Measurements from ENCODE around the gene NPAS3. TPM values are rescaled to one million over a fixed set of nuclear protein-coding genes. Genes with fewer than 3 reads are reported as not detected.

NPAS3 gene
- total RNA-seq, 1 donor = 0.86 TPM

DNA sequence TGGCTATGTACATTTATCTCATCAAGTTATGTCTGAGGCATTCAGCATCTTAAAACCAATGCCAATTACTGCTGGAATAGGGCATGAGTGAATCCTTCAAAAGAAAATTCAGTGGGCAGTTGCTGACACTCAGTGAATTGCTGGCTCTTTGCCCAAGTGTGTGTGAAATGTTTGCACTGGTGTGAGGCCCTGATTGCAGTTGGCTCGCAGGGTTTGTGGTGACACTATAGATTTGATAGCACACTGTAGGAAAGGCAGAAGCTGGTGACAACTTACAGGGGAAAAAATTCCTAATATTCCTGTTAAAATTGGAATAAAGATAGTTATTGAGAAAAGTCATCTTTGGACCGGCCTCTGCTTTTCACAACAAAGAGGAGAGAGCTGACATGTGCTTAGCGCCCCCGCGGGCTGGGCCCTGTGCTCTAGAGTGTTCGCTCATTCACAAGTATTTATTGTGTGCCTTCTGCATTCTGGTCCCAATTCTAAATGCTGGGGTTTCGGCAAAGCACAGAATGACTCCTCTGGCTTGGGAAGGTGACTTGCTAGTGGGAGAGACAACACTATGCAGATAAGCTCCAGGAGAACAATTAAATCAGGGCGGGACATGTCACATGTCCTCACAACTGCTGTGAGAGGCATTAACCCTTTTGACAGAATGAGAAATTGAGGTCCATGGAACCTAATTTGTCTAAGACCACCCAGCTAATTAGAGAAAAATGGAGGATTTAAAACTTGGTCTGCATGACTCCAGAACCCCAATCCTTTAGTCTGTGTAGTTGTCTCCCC lies 418.7 kb downstream of the NPAS3 start:
- TF ChIP-seq, protein P1, sequence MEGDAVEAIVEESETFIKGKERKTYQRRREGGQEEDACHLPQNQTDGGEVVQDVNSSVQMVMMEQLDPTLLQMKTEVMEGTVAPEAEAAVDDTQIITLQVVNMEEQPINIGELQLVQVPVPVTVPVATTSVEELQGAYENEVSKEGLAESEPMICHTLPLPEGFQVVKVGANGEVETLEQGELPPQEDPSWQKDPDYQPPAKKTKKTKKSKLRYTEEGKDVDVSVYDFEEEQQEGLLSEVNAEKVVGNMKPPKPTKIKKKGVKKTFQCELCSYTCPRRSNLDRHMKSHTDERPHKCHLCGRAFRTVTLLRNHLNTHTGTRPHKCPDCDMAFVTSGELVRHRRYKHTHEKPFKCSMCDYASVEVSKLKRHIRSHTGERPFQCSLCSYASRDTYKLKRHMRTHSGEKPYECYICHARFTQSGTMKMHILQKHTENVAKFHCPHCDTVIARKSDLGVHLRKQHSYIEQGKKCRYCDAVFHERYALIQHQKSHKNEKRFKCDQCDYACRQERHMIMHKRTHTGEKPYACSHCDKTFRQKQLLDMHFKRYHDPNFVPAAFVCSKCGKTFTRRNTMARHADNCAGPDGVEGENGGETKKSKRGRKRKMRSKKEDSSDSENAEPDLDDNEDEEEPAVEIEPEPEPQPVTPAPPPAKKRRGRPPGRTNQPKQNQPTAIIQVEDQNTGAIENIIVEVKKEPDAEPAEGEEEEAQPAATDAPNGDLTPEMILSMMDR (IDR thresholded peaks at IDR 0.05; ENCODE audit: insufficient read depth, low read depth, low read length) = no peak
- no peak for DNase-seq (ENCODE audit: low read depth)
- no peak overlapping the region for H3K4me3 ChIP-seq (ENCODE audit: low read depth, low read length)

DNA sequence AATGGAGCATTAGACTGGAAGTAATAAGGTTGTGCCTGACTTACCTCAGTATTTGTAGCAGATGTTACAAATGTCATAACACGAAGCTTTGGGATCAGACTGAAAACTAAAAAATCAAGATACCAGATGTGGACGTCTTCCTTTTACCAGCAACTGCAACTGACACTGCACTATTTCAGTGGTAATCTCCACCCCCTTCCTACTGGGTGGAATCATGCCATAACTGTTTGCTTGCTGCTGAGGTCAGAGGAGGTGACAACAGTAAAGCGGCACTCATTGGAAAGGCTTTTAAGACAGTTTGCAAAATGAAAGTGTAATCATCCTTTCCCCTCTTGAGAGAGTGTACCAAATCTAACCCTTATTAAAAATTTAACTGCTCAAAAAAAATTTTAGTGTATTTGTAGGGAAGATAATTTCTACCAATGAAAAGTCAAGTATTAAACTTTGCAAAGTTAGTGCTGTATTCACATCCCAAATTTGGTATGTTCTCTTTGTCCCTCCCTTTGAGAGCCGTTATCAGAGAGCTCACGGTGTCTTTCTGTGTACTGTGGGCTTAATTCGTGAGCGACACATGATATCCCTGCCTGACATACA lies 420.7 kb downstream of the NPAS3 start:
- no peak overlapping the region for H3K4me3 ChIP-seq (ENCODE audit: low read depth, low read length)
- DNase-seq (ENCODE audit: low read depth) = peak; percentile 5
- TF ChIP-seq, protein P1 (IDR thresholded peaks at IDR 0.05; ENCODE audit: insufficient read depth, low read depth, low read length) = no peak

DNA sequence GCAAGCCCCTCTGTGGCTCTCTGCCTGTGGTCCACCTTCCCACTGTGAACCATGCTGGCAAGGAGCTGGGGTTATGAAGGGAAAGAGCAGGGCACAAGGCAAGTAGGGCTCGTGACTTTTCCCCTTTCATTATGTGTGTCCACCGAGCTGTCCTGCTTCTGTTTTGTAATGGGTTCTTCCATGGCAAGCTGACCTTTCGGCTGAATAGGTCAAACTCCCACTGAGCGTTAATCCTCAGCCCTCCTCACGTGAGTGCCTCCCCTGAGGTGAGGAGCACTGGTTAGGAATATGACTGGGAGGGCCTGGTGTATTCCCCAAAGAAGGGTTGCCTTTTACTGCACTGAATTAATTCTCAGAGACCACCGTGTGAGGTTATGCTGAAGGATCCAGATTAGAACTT lies 424.3 kb downstream of the NPAS3 start:
- no peak overlapping the region for H3K4me3 ChIP-seq (ENCODE audit: low read depth, low read length)
- TF ChIP-seq, protein P1 (IDR thresholded peaks at IDR 0.05; ENCODE audit: insufficient read depth, low read depth, low read length) = no peak
- no peak for DNase-seq (ENCODE audit: low read depth)

DNA sequence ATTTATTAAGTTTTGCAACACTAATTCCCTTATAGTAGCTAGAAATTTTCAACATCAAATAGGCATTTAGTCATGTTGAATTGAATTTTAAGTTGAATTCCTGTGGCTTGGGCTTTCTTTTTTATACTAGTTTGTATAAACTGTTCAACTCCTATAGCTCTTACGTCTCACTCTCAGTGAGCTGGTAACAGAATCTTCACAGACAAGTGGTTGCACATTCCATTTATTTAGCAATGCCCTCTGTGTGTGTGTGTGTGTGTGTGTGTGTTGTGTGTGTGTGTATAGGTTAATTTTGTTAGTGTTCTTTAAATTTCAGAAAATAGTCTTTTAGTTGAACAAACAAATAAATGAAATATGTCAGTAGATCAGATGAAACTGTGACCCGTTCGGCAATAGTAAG lies 425.0 kb downstream of the NPAS3 start:
- TF ChIP-seq, protein P1 (IDR thresholded peaks at IDR 0.05; ENCODE audit: insufficient read depth, low read depth, low read length) = no peak
- no peak overlapping the region for H3K4me3 ChIP-seq (ENCODE audit: low read depth, low read length)
- peak; percentile 13 for DNase-seq (ENCODE audit: low read depth)

DNA sequence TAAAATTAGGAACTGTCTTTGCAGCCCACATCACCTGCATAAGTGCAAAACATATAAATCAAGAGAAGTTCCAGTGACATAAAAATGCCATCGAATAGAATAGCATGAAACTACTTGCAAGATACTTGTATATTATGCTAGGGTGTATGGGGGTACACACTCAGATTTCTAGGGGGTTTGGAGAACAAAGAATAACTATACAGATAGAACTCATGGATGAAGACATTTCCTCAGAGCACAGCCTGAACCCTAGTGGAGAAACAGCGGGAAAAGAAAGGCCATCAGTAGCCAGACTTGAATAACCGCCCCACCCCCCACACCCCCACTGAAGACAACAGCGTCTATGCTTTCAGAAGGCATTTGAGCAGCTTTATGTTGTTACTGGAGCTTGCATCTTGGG lies 425.8 kb downstream of the NPAS3 start:
- no peak for DNase-seq (ENCODE audit: low read depth)
- H3K4me3 ChIP-seq (ENCODE audit: low read depth, low read length) = no peak overlapping the region
- TF ChIP-seq, protein P1 (IDR thresholded peaks at IDR 0.05; ENCODE audit: insufficient read depth, low read depth, low read length) = no peak

DNA sequence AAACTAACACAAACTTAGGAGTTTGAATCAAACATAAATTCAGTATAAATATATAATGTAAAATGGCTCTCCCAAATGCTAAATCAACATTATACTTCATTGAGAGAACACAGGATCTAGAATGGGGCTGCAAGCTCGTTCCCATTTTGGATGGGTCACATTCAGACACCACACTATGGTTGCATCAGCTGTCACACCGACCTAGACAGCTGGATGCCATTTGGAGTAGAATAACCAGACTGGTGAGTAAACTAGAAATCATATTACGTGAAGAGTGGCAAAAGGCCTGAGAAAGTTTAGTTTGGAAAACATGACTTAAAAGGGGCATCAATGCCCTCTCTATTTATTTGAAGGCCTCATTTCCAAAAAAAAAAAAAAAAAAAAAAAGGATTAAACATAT lies 430.4 kb downstream of the NPAS3 start:
- no peak for DNase-seq (ENCODE audit: low read depth)
- no peak overlapping the region for H3K4me3 ChIP-seq (ENCODE audit: low read depth, low read length)
- TF ChIP-seq, protein P1 (IDR thresholded peaks at IDR 0.05; ENCODE audit: insufficient read depth, low read depth, low read length) = no peak

Measured in fibroblast of villous mesenchyme (primary cell).